DMS153 (cell line): ENCODE measurements around the gene MANSC1.
A peak's percentile ranks its signal among the peaks of the same experiment; 100 is the strongest.

Source experiments
- DNase-seq: peaks from one replicate; lab custom pipeline; 2025; lab: John Stamatoyannopoulos, UW

The MANSC1 gene

GRCh38 chr12:12349711-12350665 lies at the start of gene MANSC1:
Gene MANSC1 (minus strand): TSS chr12:12350242. CDS start chr12:12343314, 6,928 bp downstream.
- DNase-seq: peak; percentile 43

- no peak for DNase-seq
Measured at GRCh38 chr12:12399161-12399560, 49.1 kb upstream of the MANSC1 start.

- no peak for DNase-seq
Measured at GRCh38 chr12:12398026-12398859, 48.2 kb upstream of the MANSC1 start.

- no peak for DNase-seq
Measured at GRCh38 chr12:12397184-12397583, 47.1 kb upstream of the MANSC1 start.

- no peak for DNase-seq
Measured at GRCh38 chr12:12396694-12397093, 46.7 kb upstream of the MANSC1 start.

GRCh38 chr12:12393171-12393570 lies 43.1 kb upstream of the MANSC1 start:
- no peak for DNase-seq

- DNase-seq: no peak
Measured at GRCh38 chr12:12392413-12392812, 42.4 kb upstream of the MANSC1 start.

GRCh38 chr12:12387501-12387900 lies 37.5 kb upstream of the MANSC1 start:
- no peak for DNase-seq

- DNase-seq: no peak
Measured at GRCh38 chr12:12384571-12385340, 34.7 kb upstream of the MANSC1 start.

- no peak for DNase-seq
Measured at GRCh38 chr12:12381982-12382381, 31.9 kb upstream of the MANSC1 start.

GRCh38 chr12:12380949-12381593 lies 31.0 kb upstream of the MANSC1 start:
- no peak for DNase-seq

- no peak for DNase-seq
Measured at GRCh38 chr12:12379831-12380730, 30.0 kb upstream of the MANSC1 start.

GRCh38 chr12:12378616-12379015 lies 28.6 kb upstream of the MANSC1 start:
- no peak for DNase-seq

- DNase-seq: peak; percentile 86
Measured at GRCh38 chr12:12376646-12377448, 26.8 kb upstream of the MANSC1 start.

- DNase-seq: no peak
Measured at GRCh38 chr12:12372946-12373722, 23.1 kb upstream of the MANSC1 start.

- DNase-seq: no peak
Measured at GRCh38 chr12:12367482-12367998, 17.5 kb upstream of the MANSC1 start.

GRCh38 chr12:12366701-12367481 lies 16.8 kb upstream of the MANSC1 start:
- no peak for DNase-seq

GRCh38 chr12:12365931-12366431 lies 15.9 kb upstream of the MANSC1 start:
- no peak for DNase-seq
